ENCODE results near the gene CREBBP.

The CREBBP gene

GRCh38 chr16:3879258-3879886 lies 1.1 kb downstream of the CREBBP start:
- DNase-seq: no peak

- no peak for DNase-seq
These were observed 1.9 kb downstream of the CREBBP start for GRCh38 chr16:3878610-3879009.

GRCh38 chr16:3876695-3877094 lies 3.8 kb downstream of the CREBBP start:
- no peak for DNase-seq

GRCh38 chr16:3876160-3876559 lies 4.4 kb downstream of the CREBBP start:
- DNase-seq: no peak

GRCh38 chr16:3874794-3875692 lies 5.5 kb downstream of the CREBBP start:
- DNase-seq: no peak

GRCh38 chr16:3874242-3874641 lies 6.3 kb downstream of the CREBBP start:
- DNase-seq: no peak

GRCh38 chr16:3873482-3874173 lies 6.9 kb downstream of the CREBBP start:
- no peak for DNase-seq

GRCh38 chr16:3872216-3872895 lies 8.2 kb downstream of the CREBBP start:
- no peak for DNase-seq

GRCh38 chr16:3868967-3869366 lies 11.5 kb downstream of the CREBBP start:
- no peak for DNase-seq

- no peak for DNase-seq
These were observed 12.0 kb downstream of the CREBBP start for GRCh38 chr16:3868556-3868955.

GRCh38 chr16:3866703-3867431 lies 13.6 kb downstream of the CREBBP start:
- DNase-seq: no peak

- no peak for DNase-seq
These were observed 15.3 kb downstream of the CREBBP start for GRCh38 chr16:3865241-3865640.

- no peak for DNase-seq
These were observed 16.0 kb downstream of the CREBBP start for GRCh38 chr16:3864562-3864961.

- DNase-seq: no peak
These were observed 16.9 kb downstream of the CREBBP start for GRCh38 chr16:3863587-3863986.

GRCh38 chr16:3861808-3862451 lies 18.6 kb downstream of the CREBBP start:
- DNase-seq: no peak

GRCh38 chr16:3859889-3860288 lies 20.6 kb downstream of the CREBBP start:
- no peak for DNase-seq

GRCh38 chr16:3858801-3859200 lies 21.7 kb downstream of the CREBBP start:
- no peak for DNase-seq

- DNase-seq: no peak
These were observed 23.1 kb downstream of the CREBBP start for GRCh38 chr16:3857189-3858043.

- no peak for DNase-seq
These were observed 24.0 kb downstream of the CREBBP start for GRCh38 chr16:3856367-3857141.

Measured in NCI-H1436 (cell line).